ENCODE measurements around the gene WFDC10A.
A peak's percentile ranks its signal among the peaks of the same experiment; 100 is the strongest.
"Not testable (repeated sequence)": the region's sequence is repeated elsewhere in the genome, so short reads cannot be mapped to it uniquely, and the experiment has no call there.

The WFDC10A gene

DNA sequence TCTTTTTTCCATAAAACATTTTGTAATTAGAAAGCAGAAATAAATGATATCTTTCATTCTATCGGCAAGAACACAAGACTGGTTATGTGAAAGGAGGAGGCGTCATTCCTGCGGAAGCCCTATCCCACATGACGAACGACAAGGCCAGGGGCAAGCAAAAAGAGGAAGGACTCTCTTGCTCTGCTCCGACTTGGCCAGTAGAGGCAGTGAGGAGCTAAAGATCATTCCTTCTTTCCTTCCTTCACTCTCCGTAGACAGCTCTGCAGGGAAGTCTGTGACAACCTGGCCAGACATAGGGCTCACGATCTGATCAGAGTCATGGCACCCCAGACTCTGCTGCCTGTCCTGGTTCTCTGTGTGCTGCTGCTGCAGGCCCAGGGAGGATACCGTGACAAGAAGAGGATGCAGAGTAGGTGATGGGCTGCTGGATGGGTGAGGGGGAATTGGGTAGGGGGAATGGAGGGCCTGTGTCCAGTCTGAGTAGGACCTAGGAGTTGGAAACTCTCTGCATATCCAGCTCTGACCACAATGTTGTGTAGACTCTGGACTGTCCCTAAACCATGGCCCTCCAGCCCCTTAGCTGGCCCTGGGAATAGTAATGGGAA, at the start of gene WFDC10A:
Gene WFDC10A, plus strand, starts transcription at position 244 of the 605 bp plus-strand sequence. Its CDS starts 75 bp downstream, at position 319.
- peak; percentile 85 for DNase-seq (ENCODE audit: low spot score)

DNA sequence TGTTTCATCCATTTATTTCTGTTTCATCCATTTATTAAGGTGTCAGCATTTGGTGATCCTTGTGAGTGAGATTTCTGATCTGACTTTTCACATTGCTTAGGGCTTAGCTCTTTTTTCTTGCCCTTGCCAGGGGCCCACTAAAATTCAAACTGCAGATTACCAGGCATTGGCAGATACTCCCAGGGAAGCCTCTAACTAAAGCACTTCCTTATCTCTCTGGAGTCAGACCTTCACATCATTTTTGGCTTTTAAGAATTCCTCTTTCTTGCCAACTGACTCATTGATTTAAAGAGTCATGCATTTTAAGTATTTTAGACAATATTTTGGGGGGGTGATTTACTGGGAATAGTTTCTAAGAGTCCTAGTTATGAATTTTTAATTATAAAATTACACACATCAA, 47.8 kb upstream of the WFDC10A start:
- DNase-seq (ENCODE audit: low spot score) = no peak

DNA sequence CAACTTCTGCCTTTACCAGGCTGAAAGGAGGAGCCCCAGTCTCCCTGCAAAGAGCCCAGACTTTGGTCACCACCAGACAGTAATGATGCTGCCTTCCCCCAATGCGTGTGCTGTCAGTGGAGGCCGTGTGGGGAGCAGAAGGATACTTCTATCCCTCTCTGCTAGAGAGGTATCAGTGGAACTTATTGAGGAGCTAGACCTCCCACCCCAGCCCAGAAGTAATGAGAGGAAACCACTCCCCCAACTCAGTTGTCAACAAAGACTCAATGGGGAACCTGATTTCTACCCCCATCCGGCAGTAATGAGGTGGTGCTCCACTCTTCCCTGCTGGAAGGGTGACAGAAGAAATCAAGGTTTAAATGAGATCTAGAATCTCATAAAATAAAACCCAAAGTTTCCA, 46.0 kb upstream of the WFDC10A start:
- no peak for DNase-seq (ENCODE audit: low spot score)

DNA sequence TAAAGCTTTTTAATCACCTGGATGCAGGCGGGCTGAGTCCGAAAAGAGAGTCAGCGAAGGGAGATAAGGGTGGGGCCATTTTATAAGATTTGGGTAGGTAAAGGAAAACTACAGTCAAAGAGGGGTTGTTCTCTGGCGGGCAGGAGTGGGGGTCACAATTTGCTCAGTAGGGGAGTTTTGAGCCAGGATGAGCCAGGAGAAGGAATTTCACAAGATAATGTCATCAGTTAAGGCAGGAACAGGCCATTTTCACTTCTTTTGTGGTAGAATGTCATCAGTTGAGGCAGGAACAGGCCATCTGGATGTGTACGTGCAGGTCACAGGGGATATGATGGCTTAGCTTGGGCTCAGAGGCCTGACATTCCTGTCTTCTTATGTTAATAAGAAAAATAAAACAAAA, 45.2 kb upstream of the WFDC10A start:
- DNase-seq (ENCODE audit: low spot score) = not testable (repeated sequence)

DNA sequence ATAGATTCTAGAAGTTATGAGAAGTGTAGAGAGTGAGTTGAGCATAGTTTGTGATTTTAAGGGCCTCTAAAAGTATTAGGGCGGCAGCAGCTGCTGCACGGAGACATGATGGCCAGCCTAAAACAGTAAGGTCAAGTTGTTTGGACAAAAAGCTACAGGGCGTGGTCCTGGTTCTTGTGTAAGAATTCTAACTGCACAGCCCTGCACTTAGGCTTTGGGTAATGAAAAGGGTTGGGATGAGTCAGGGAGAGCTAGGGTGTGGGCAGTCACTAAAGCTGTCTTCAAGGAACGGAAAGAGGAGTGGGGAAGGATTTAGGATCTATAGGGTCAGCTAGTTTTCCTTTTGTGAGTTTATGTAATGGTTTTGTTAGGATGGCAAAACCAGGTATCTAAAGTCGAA, 43.6 kb upstream of the WFDC10A start:
- DNase-seq (ENCODE audit: low spot score) = not testable (repeated sequence)

DNA sequence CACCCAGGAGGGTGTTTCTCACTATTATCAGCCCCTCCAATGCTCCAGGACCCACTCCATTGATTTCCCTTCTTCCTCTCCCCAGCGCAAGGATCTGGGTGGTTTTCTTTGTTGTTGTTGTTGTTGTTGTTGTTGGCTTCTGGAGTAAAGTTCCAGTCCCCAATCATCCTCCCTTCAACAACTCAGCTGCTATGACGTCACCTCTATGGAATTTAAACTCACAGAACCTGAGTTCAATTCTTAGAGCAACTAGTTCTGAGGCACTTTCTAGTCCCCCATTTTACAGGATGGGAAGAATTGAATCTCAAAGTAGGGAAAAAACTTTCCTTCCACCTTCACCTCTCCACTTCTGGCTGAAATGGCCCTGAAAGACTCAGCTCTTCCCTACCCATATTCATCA, 40.7 kb upstream of the WFDC10A start:
- no peak for DNase-seq (ENCODE audit: low spot score)

DNA sequence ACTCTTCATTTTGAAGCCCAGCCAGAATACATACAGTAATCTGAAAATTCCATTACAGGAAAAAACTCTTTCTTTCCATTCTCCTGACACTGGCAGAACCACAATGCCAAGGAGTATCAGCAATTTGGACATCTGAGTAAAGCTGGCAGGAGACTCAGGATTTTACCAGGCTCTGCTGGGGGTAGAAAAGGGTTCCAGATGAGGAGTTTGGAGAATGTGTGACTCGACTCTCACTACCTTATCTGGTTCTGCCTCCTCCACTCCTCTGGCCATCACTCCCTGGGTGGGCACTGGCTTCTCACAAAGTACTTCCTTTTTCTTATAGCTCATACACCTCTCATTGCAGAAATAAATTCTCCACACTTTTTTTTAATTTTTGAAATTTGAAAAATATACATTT, 39.8 kb upstream of the WFDC10A start:
- no peak for DNase-seq (ENCODE audit: low spot score)

DNA sequence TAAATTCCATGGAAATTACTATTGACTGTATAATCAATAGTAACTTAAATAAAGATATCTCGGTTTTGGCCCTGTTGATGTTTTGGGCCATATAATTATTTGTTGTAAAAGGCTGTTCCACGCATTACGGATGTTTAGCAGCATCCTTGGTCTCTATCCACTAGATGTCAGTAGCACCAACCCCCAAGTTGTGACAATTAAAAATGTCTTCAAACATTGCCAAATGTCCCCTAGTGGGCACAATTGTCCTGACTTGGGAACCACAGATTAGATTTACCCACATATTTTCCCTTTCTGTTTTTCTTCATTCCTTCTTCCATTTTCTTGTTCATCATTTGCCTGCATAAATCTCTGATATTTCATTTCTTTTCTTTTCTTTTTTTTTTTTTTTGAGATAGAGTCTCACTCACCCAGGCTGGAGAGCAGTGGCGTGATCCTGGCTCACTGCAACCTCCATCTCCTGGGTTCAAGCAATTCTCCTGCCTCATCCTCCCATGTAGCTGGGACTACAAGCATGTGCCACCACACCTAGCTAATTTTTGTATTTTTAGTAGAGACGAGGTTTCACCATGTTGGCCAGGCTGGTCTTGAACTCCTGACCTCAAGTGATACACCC, 36.9 kb upstream of the WFDC10A start:
- DNase-seq (ENCODE audit: low spot score) = peak; percentile 88

DNA sequence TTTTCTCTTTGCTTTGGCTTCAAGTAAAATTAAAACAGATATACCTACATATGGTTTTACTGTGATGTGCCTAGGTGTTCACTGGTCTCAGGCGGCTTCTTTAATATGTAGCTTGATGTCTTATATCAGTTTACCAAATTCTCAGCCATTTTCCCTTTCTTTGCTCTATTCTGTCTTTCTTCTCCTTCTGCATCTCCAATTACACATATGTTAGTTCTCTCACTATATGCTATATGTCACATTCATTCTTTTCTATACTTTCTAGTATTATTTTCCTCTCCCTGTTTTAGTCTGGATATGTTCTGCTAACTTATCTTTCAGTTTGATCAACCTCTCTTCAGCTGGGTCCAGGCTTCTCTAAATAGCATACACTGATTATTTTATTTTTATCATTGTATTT, 36.0 kb upstream of the WFDC10A start:
- no peak for DNase-seq (ENCODE audit: low spot score)

DNA sequence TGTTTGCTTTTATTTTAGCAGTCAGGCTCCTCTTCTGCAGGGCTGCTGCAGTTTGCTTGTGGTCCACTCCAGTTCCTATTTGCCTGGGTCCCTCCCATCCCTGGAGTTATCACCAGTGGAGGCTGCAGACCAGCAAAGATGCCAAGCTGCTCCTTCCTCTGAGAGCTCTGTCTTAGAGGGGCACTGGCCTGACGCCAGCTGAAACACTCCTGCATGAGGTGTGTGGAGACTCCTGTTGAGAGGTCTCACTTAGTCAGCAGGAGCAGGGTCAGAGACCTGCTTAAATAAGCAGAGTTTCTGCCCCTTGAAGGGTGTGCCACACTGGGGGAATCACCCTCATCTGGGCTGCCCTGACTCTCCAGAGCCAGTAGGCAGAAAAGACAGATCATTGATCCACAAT, 34.3 kb upstream of the WFDC10A start:
- no peak for DNase-seq (ENCODE audit: low spot score)

DNA sequence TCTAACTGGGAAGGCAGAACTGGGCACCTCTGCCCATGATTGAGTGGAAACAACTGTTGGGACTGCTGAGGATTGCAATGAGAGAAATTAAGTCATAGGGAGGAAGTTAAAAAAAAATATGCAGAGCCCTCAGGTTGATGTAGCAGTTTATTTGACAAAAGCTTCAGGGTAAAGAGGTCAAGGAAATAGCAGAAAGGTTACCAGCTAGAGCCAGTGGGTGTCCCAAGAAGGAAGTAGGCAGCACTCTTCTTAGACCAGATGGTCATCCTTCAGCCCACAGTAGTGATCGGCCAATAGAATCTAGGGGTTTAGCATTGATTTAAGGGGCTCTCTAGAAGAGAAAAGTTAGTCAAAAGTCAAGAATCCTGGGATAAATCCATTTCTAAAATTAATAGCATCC, 21.7 kb upstream of the WFDC10A start:
- DNase-seq (ENCODE audit: low spot score) = no peak

DNA sequence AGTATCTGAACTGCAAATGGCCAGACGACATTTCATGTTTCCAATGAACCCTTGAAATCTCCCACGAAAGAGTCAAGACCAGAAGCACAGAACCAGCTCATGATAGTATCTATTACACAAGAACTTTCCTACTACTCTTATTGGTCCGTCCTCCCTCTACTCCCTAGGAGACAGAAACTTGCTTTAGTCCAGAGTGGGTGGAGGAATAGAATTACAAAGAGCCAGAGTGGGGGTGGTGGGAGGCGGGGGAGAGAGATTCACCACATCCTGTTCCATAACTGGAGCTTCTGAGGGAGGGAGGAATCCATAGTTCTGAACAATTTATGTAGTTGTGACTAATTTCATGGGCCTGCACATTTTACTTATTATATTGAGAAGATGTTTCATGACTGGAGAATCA, 18.5 kb upstream of the WFDC10A start:
- no peak for DNase-seq (ENCODE audit: low spot score)

DNA sequence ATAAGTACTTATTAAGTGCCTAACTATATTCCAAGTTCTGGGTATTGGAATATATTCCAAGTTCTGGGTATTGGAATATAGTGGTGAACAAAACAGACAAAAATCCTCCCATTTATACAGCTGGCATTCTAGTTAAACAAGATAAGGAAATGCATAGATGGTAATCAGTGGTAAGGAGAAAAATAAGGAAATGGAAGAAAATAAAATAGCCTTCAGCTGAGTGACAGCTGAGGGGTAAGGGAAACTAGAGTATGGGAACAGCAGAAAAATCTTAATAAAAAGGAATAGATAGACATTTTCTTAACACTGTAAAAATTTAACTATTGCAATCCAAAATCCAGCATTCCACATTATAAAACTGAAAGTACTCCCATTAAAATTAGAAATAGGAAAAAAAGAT, 17.2 kb upstream of the WFDC10A start:
- no peak for DNase-seq (ENCODE audit: low spot score)

DNA sequence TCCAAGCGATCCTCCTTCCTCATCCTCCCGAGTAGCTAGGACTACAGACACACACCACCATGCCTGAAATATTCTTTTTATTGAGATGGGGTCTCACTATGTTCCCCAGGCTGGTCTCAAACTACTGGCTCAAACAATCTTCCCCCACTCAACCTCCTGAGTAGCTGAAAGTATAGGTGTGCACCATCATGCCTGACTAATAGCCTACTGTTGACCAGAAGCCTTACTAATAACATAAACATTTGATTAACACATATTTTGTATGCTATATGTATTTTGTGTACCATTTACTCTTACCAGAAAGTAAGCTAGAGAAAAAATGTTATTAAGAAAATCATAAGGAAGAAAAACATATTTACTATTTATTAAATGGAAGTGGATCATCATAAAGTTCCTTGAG, 11.9 kb upstream of the WFDC10A start:
- no peak for DNase-seq (ENCODE audit: low spot score)

DNA sequence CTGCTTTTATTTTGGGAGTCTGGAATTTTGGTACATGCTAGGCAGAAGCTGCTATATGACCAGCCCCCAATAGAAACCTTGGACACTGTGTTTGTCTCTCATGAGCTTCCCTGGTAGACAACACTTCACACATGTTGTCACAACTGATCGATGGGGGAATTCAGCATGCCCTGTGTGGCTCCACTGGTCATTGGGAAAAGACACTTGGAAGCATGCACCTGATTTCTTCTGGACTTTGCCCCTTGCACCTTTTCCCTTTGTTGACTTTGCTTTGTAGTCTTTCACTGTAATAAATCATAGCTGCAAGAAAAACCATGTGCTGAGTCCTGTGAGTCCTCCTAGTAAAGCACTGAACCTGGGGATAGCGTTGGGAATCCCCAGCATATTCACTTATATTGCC, 7.9 kb upstream of the WFDC10A start:
- no peak for DNase-seq (ENCODE audit: low spot score)

DNA sequence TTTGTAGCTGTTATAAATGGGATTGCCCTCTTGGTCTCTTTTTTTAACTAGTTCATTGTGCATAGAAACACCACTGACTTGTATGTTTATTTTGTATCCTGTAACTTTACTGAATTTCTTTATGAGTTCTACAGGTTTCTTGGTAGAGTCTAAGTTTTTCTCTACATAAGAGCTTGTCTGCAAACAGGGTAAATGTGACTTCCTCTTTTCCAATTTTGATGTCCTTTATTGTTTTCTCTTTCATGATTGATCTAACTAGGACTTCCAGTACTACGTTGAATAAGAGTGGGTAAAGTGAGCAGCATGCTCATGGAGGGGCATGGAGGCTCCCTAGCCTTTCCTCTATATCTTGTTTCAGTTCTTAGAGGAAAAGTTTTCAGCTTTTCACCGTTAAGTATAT, 3.0 kb upstream of the WFDC10A start:
- no peak for DNase-seq (ENCODE audit: low spot score)

DNA sequence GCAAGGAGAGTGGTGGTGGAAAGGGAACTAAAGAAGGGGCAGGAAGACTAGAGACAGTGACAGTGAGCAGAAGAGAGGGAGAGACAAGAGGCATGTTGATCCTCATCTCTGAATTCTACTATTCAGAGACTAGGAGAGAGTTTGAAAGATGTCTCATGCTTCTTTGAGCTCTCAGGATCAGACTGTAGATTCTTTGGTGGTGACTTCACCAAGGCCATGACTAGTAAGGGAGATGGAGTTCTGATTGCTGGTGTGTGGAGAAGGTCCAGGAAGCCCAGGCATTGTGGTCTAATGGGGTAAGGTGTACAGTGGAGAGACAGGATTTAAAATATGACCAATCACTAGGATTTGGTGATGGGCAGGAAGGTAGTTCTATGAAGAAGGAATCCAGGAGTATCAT, 832 bp downstream of the WFDC10A start:
- no peak for DNase-seq (ENCODE audit: low spot score)

DNA sequence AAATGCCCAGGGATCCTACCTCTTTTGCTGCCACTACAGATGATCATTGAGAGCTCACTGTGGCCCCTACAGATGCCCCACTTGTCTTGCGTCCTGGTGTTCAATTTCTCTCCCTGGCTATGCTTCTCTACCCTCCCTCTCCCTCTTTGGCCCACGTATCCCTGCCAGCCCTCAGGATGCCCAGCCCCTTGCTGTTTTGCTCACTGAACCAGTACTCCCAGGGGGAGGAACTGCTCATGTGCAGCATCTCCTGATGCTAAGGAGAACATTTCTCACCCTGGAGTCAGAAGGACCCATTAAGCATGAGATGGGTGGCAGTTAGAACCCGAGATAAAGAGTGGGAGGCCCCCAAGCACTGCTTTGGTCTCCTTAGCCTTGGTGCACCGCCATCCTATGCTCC, 1.6 kb downstream of the WFDC10A start, which contains the start of gene WFDC9:
Gene WFDC9, minus strand, starts transcription at position 101 of the 400 bp plus-strand sequence. CDS start 21,103 bp downstream, outside the sequence.
- no peak for DNase-seq (ENCODE audit: low spot score)

DNA sequence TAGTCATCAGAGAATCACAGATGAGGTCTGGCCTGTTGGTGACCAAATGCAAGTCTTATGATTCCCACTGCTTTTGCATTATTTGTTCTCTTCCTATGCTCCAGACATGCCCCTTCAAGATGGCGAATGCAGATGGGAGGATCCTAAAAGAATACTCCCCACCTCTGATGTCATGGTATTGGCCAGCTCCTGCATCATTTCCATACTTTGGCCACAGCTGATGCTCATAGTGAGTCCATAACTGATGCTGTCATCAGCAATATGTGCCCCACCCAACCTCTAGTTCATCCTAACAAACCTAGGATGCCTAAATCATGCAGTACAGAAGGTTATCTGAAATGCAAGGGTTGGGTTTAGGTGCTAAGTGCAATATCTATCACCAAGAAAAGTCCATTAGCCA, 7.0 kb downstream of the WFDC10A start:
- no peak for DNase-seq (ENCODE audit: low spot score)

DNA sequence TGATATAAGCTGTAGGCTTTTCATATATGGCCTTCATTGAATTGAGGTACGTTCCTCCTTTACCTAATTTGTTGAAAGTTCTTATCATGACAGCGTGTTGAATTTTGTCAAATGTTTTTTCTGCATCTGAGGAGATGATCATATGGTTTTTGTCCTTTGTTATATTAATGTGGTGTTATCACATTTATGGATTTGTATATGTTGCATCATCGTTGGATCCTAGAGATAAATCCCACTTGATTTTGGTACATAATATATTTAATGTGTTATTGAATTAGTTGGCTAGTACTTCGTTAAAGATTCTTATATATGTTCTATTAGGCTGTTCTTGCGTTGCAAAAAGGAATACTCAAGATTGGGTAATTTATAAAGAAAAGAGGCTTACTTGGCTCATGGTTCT, 10.1 kb downstream of the WFDC10A start:
- no peak for DNase-seq (ENCODE audit: low spot score)

DNA sequence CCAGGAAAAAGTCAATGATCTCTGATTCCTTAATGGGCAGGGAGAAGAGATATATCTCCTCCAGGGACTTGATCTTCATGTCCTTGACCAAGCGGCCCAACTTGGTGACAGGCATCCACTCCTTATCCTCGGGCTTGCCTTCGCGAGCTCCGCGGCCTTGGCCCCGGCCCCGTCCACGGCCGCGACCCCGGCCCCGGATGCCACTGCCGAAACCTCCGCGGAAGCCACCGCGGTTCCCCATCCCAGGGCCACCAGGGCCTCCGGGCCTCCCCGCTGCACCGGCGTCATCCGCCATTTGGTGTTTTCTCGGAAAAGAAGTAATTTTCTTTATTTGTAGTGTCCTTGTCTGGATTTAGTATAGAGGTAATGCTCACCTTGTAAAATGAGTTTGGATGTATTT, 11.5 kb downstream of the WFDC10A start:
- not testable (repeated sequence) for DNase-seq (ENCODE audit: low spot score)

DNA sequence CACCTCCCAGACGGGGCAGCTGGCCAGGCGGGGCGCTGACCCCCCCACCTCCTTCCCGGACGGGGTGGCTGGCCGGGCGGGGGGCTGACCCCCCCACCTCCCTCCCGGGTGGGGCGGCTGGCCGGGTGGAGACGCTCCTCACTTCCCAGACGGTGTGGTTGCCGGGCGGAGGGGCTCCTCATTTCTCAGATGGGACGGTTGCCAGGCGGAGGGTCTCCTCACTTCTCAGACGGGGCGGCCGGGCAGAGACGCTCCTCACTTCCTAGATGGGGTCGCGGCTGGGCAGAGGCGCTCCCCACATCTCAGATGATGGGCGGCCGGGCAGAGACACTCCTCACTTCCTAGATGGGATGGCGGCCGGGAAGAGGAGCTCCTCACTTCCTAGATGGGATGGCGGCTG, 16.3 kb downstream of the WFDC10A start:
- not testable (repeated sequence) for DNase-seq (ENCODE audit: low spot score)

DNA sequence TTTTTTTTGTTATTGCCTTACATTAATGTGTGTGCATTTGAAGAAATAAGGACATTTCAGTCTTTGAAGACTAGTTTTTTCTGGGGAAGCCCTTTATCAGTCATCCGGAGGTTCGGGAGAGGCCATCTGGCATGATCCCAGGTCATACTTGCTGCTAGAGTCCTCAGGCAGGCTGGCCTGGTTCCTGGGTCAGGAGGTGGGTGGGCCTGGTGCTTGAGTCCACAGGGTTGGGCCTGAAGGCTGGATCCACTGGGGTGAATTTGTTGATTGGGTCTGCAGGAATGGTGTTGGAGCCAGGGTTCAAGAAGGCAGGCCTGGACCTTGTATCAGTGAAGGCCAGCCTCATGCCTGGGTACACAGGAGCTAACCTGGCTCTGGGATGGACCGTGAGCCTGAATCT, 17.3 kb downstream of the WFDC10A start:
- no peak for DNase-seq (ENCODE audit: low spot score)

DNA sequence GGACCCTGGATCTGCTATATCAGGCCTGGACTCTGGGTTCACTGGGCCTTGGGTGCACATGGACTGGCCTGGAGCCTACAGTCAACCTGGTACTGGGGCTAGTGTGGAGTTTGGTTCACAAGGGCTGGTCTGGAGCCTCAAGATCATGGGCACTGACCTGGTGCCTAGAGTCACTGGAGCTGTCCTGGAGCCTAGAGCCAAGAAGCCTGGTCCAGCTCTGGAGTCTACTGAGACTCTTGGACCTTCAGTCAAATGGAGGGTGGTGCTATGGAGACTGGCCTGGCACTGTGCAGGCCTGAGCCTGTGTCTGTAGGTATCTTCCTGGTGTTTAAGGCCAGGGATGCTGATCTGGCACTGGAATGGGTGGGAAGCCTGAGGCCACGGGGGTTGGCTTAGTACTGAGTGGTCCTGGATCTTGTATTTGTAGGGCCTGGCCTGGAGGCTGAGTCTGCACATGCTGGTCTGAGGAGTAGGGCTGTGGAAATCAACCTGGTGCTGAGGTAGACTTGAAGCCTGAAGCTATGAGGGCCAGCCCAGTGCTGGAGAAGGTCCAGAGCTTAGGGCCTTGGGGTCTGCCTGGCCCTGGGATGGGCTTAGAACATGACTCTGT, 18.0 kb downstream of the WFDC10A start:
- no peak for DNase-seq (ENCODE audit: low spot score)
